HL-60 (cell line): ENCODE results near the gene KCNH5.

Experiments
- DNase-seq, 2 experiments: peaks; one replicate each; pipeline ENCODE4 v3.0.0-alpha.2; 2010 to 2020; ENCODE audit warnings: low read depth in 1 of 2, low spot score in 1 of 2
- H3K27ac ChIP-seq: fragments of 250-450 bp; sonication (Bioruptor Pico); replicated peaks from 2 replicates; pipeline ENCODE4 v1.5.1; 2020; ENCODE audit warnings: mild to moderate bottlenecking, moderate library complexity
- H3K27me3 ChIP-seq: fragments of 250-450 bp; sonication (Bioruptor Pico); 2 replicates; pipeline ENCODE4 v1.5.1; 2021; ENCODE audit warnings: mild to moderate bottlenecking, moderate library complexity; ENCODE audit not compliant: insufficient read depth, poor library complexity, severe bottlenecking
- H3K4me3 ChIP-seq: replicated peaks from 2 replicates; pipeline ENCODE4 v1.5.1; 2011; ENCODE audit warnings: mild to moderate bottlenecking, control low read depth, low read length; ENCODE audit not compliant: insufficient read depth
- CTCF ChIP-seq: IDR thresholded peaks from one replicate; pipeline ENCODE4 v1.5.1; 2011; ENCODE audit warnings: low read length, control low read depth, inconsistent platforms; ENCODE audit not compliant: insufficient read depth
- GABPA ChIP-seq: IDR thresholded peaks from 2 replicates; pipeline ENCODE4 v1.6.1; 2012; ENCODE audit warnings: low read depth
- POLR2AphosphoS5 ChIP-seq: IDR thresholded peaks from 2 replicates; pipeline ENCODE4 v1.6.1; 2012; ENCODE audit warnings: low read depth
- REST ChIP-seq: IDR thresholded peaks from 2 replicates; pipeline ENCODE4 v1.6.1; 2012; ENCODE audit warnings: low read depth; ENCODE audit not compliant: insufficient replicate concordance
- SPI1 ChIP-seq: IDR thresholded peaks from 2 replicates; pipeline ENCODE4 v1.6.1; 2012; ENCODE audit warnings: low read depth, mild to moderate bottlenecking, borderline replicate concordance

The KCNH5 gene

GRCh38 chr14:63051992-63052391, 6.7 kb upstream of the KCNH5 start:
- no peak for TF ChIP-seq GABPA
- TF ChIP-seq POLR2AphosphoS5: no peak
- no peak for TF ChIP-seq SPI1
- no peak for TF ChIP-seq REST
- no peak for TF ChIP-seq CTCF
- Histone ChIP-seq H3K4me3 (no peak overlapping the region), H3K27me3 (peaks cover 5% of the 10 kb centered on the region), H3K27ac (no peak overlapping the region)
- DNase-seq: no peak

- Histone ChIP-seq H3K4me3 (no peak overlapping the region), H3K27me3 (peaks cover 10% of the 10 kb centered on the region), H3K27ac (no peak overlapping the region)
- TF ChIP-seq CTCF (no peak), POLR2AphosphoS5 (no peak), REST (no peak), GABPA (no peak), SPI1 (no peak)
- DNase-seq: no peak
Observed at GRCh38 chr14:63051301-63051700, 6.0 kb upstream of the KCNH5 start.

GRCh38 chr14:63050694-63051093, 5.4 kb upstream of the KCNH5 start:
- no peak overlapping the region for H3K27ac ChIP-seq
- no peak overlapping the region for H3K4me3 ChIP-seq
- DNase-seq: no peak
- H3K27me3 ChIP-seq: peaks cover 14% of the 10 kb centered on the region
- TF ChIP-seq SPI1 (no peak), GABPA (no peak), CTCF (no peak), REST (no peak), POLR2AphosphoS5 (no peak)
